IMR-90 (cell line): ENCODE measurements around the gene CXCR6. TPM values are rescaled to one million over a fixed set of nuclear protein-coding genes. Genes with fewer than 3 reads are reported as not detected.

Experiments used
- BHLHE40 ChIP-seq: fragments of 150-350 bp; IDR thresholded peaks from 2 replicates; pipeline ENCODE4 v1.6.1; 2016; ENCODE audit warnings: mild to moderate bottlenecking, low read depth, low read length
- USF2 ChIP-seq: fragments of 150-350 bp; IDR thresholded peaks from 2 replicates; pipeline ENCODE4 v1.6.1; 2017; ENCODE audit warnings: mild to moderate bottlenecking, antibody characterized with exemption, low read length, low read depth
- polyA plus RNA-seq, 3 experiments: library from polyadenylated mRNA; depleted of rRNA; stranded (reverse); fragments of >200 nt; gene quantifications; 2 replicates each; pipeline ENCODE4 v1.2.3, GENCODE V29; 2012; ENCODE audit warnings: low replicate concordance in 1 of 3
- total RNA-seq: library from RNA; depleted of rRNA; stranded (reverse); fragments of >200 nt; gene quantifications from 2 replicates; pipeline ENCODE4 v1.2.3, GENCODE V29; 2012

The CXCR6 gene
- total and polyA plus RNA-seq, 2 of the 4 experiments (the other 2 are of a cell fraction) = not detected

GRCh38 chr3:45984331-45985312 lies 41.4 kb downstream of the CXCR6 start (continued):
- TF ChIP-seq USF2 = no peak
- TF ChIP-seq BHLHE40 = no peak
